ENCODE data around the gene MREG.

MREG gene

GRCh38 chr2:216052420-216052819 is 39.1 kb upstream of the MREG start:
- no peaks in the 10 kb centered on the region for H3K27me3 ChIP-seq
- no peaks in the 10 kb centered on the region for H3K36me3 ChIP-seq
- no peak for TF ChIP-seq CTCF (IDR thresholded peaks at IDR 0.05)
- no peak for DNase-seq
- H3K4me3 ChIP-seq: no peak overlapping the region
- intact Hi-C loops (cut with DNase I; ENCODE audit: low total_unique reads): no loop called here
- no peaks in the 10 kb centered on the region for H3K4me1 ChIP-seq
- no peak overlapping the region for H3K27ac ChIP-seq
- no peaks in the 10 kb centered on the region for H3K9me3 ChIP-seq

- Histone ChIP-seq H3K36me3 (no peaks in the 10 kb centered on the region), H3K4me1 (no peaks in the 10 kb centered on the region), H3K9me3 (no peaks in the 10 kb centered on the region), H3K4me3 (no peak overlapping the region), H3K27ac (no peak overlapping the region), H3K27me3 (no peaks in the 10 kb centered on the region)
- no peak for TF ChIP-seq CTCF (IDR thresholded peaks at IDR 0.05)
- no peak for DNase-seq
- intact Hi-C loops (cut with DNase I; ENCODE audit: low total_unique reads): no loop called here
These were observed 38.0 kb upstream of the MREG start for GRCh38 chr2:216051350-216051749.

- Histone ChIP-seq H3K27me3 (no peaks in the 10 kb centered on the region), H3K36me3 (no peaks in the 10 kb centered on the region), H3K9me3 (no peaks in the 10 kb centered on the region), H3K4me3 (no peak overlapping the region), H3K27ac (no peak overlapping the region), H3K4me1 (no peaks in the 10 kb centered on the region)
- TF ChIP-seq CTCF (IDR thresholded peaks at IDR 0.05): no peak
- no peak for DNase-seq
- intact Hi-C loops (cut with DNase I; ENCODE audit: low total_unique reads): no loop called here
These were observed 36.1 kb upstream of the MREG start for GRCh38 chr2:216049452-216049851.

- H3K27ac ChIP-seq: no peak overlapping the region
These were observed 34.0 kb upstream of the MREG start for GRCh38 chr2:216047397-216047796.

GRCh38 chr2:216044883-216045486 is 31.6 kb upstream of the MREG start:
- no peaks in the 10 kb centered on the region for H3K27me3 ChIP-seq
- no peak overlapping the region for H3K27ac ChIP-seq
- no peaks in the 10 kb centered on the region for H3K9me3 ChIP-seq
- no peak for TF ChIP-seq CTCF (IDR thresholded peaks at IDR 0.05)
- H3K4me1 ChIP-seq: no peaks in the 10 kb centered on the region
- intact Hi-C loops (cut with DNase I; ENCODE audit: low total_unique reads): no loop called here
- DNase-seq: no peak
- H3K4me3 ChIP-seq: no peak overlapping the region
- H3K36me3 ChIP-seq: peaks cover 0 to 14% (median 6%) of the 10 kb centered on the region in 3 donors

More at GRCh38 chr2:216047397-216047796, 34.0 kb upstream of the MREG start:
- no peaks in the 10 kb centered on the region for H3K4me1 ChIP-seq
- H3K9me3 ChIP-seq: no peaks in the 10 kb centered on the region
- intact Hi-C loops (cut with DNase I; ENCODE audit: low total_unique reads): no loop called here
- no peak overlapping the region for H3K4me3 ChIP-seq
- H3K27me3 ChIP-seq: no peaks in the 10 kb centered on the region
- TF ChIP-seq CTCF (IDR thresholded peaks at IDR 0.05): no peak
- H3K36me3 ChIP-seq: peaks cover 0 to 8% (median 0%) of the 10 kb centered on the region in 3 donors
- no peak for DNase-seq

GRCh38 chr2:216043949-216044348 is 30.6 kb upstream of the MREG start:
- H3K27me3 ChIP-seq: no peaks in the 10 kb centered on the region
- no peak overlapping the region for H3K27ac ChIP-seq
- no peak overlapping the region for H3K4me3 ChIP-seq
- peaks cover 0 to 14% (median 12%) of the 10 kb centered on the region in 3 donors for H3K36me3 ChIP-seq
- H3K4me1 ChIP-seq: no peaks in the 10 kb centered on the region
- intact Hi-C loops (cut with DNase I; ENCODE audit: low total_unique reads): no loop called here
- no peak for DNase-seq
- no peak for TF ChIP-seq CTCF (IDR thresholded peaks at IDR 0.05)
- no peaks in the 10 kb centered on the region for H3K9me3 ChIP-seq

Measured in tibial artery (tissue), 4 donors.